Activated effector memory CD4-positive, alpha-beta T cell treated with anti-CD3 and anti-CD28 coated beads, Interleukin-2, amount 50 U/mL, for 16 hours (primary cell): ENCODE data around the gene WDR88.
"Not testable (repeated sequence)": the region's sequence is repeated elsewhere in the genome, so short reads cannot be mapped to it uniquely, and the experiment has no call there.

ENCODE experiments used
- DNase-seq: peaks from one replicate; pipeline ENCODE4 v3.0.0-alpha.2; 2020

The WDR88 gene

DNA sequence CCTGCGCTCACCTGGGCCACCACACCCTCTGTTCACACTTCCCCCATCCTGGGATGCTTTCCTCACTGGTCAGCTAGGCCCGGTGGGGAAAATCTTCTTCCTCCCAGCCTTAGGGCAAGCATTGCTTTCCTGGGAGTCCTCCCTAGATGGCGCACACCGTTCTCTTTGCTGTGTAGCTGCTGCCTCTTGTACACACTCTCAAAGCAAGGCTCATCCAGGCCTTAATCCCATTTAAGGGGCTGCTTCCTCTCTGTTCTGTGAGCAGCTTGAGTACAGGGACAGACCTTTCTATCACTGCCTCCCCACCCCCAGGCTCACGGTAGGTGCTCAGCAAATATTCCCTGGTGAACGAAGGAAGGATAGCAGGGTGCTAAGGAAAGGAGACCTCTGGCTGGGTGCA is 82.7 kb downstream of the WDR88 start:
- DNase-seq = no peak

- DNase-seq = no peak
These were observed 83.7 kb downstream of the WDR88 start for GRCh38 chr19:33215438-33216197.

- no peak for DNase-seq
These were observed 84.4 kb downstream of the WDR88 start for GRCh38 chr19:33216198-33216830.

DNA sequence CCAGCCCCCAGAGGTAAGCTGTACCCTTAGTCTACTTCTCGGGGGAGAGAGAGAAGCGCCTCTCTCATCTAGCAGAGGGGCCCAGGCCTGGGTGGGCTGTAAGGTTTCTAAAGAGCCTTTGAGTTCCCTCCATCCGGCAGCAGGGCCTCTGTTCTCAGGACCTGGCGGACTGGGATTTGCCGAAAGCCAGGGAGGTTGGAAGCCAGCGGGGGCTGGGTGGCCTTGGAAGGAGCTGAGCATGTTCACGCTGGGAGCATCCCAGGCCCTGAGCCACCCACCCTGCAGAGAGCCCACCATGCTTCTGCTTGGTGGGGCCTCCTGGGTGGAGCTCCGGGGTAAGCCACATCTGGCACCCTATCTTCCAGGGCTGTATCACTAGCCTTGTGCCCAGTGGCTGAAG is 86.0 kb downstream of the WDR88 start:
- no peak for DNase-seq

- DNase-seq = no peak
These were observed 87.4 kb downstream of the WDR88 start for GRCh38 chr19:33219261-33219815.

DNA sequence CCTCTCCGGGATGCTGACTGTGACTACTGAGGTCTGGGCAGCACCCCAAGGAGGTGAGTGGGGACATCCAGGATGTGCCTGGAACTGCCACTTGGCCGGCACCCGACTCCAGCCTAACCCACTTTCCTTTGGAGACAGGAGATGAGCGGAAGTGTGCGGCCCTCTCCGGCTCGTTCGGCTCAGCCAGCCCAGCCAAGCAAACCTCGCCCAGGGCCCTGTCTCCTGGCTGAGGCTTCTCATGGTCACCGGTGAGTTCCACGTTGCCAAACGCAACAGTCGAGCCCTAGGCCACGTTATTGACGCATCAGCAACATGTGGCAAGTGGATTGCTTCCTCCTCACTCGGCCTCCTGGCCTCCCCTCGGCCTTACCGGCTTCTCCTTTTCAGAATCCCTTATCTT is 88.2 kb downstream of the WDR88 start:
- DNase-seq = no peak

- no peak for DNase-seq
These were observed 88.8 kb downstream of the WDR88 start for GRCh38 chr19:33220735-33221134.

- DNase-seq = no peak
These were observed 89.7 kb downstream of the WDR88 start for GRCh38 chr19:33221638-33222037.

DNA sequence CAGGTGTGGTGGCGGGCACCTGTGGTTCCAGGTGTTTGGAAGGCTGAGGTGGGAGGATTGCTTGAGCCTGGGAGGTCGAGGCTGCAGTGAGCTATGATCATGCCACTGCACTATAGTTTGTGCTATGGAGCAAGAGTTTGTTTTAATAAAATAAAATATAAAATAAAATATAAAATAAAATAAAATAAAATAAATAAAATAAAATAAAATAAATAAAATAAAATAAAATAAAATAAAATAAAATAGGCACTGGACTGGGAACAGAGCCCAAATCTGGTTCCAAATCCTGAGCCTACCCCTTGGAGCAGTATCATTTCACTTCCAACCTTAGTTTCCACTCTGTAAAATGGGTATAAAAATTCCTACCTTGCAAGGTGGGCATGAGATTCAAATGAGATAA is 90.3 kb downstream of the WDR88 start:
- DNase-seq = not testable (repeated sequence)

DNA sequence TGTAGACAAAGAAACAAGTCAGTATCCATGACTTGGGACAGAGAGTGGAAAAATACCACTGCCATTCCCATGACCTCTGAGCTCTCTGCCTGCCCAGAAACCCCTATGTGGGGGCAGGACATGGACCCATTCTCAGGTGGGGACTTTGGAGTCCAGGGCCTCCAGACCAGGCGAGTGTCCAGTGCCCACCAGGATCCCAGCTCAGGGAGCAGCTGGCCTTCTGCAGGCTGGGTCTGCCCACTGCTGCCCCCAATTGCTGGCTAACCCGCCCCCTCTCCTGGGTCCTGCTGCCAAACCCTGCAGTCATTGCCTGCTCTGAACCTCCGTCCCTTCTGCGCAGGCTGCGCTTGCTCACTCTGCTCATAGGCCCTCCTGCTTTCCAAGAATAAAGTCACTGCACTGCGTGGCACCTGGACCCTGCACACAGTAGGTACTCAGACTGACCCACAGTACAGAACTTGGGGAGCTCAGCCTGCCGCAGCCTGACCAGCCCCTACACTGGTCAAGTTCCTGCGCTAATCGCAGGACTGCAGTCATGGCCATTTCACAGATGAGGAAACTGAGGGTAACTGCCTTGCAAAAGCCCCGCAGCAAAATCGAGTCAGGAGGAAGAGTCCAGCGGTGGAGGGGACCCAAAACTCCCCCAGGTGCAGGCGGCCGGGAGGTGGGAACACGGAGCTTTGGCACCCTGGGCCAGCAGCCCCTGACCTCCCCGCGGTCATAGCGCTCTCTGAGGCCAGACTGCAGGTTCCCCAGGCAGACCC is 93.0 kb downstream of the WDR88 start:
- DNase-seq = no peak
